Trophoblast cell (in vitro differentiated cells and primary cell): ENCODE measurements around the gene SMS.

Source experiments
- DNase-seq, 2 donors: peaks; one replicate each; pipeline ENCODE4 v3.0.0-alpha.2; 2016
- H2AFZ ChIP-seq: 2 replicates; pipeline ENCODE4 v1.6.1; 2013; ENCODE audit warnings: low read length, moderate library complexity, mild to moderate bottlenecking; ENCODE audit not compliant: insufficient read depth, poor library complexity
- H2AK5ac ChIP-seq: 2 replicates; pipeline ENCODE4 v1.6.1; 2013; ENCODE audit warnings: mild to moderate bottlenecking, low read length
- H2BK120ac ChIP-seq: 2 replicates; pipeline ENCODE4 v1.6.1; 2013; ENCODE audit warnings: low read length, mild to moderate bottlenecking, moderate library complexity; ENCODE audit not compliant: insufficient read depth, poor library complexity
- H2BK12ac ChIP-seq: 2 replicates; pipeline ENCODE4 v1.6.1; 2013; ENCODE audit warnings: mild to moderate bottlenecking, low read length, moderate library complexity
- H2BK5ac ChIP-seq: 2 replicates; pipeline ENCODE4 v1.6.1; 2013; ENCODE audit warnings: low read length, low read depth, moderate library complexity, mild to moderate bottlenecking; ENCODE audit not compliant: poor library complexity
- H3K14ac ChIP-seq: 2 replicates; pipeline ENCODE4 v1.6.1; 2013; ENCODE audit warnings: mild to moderate bottlenecking, low read length
- H3K18ac ChIP-seq: 2 replicates; pipeline ENCODE4 v1.6.1; 2013; ENCODE audit warnings: mild to moderate bottlenecking, low read length
- H3K23ac ChIP-seq: 2 replicates; pipeline ENCODE4 v1.6.1; 2013; ENCODE audit warnings: low read length
- H3K27ac ChIP-seq: 2 replicates; pipeline ENCODE4 v1.5.1; 2013; ENCODE audit warnings: low read depth, mild to moderate bottlenecking, inconsistent platforms, low read length, moderate library complexity
- H3K27me3 ChIP-seq: 2 replicates; pipeline ENCODE4 v1.6.1; 2013; ENCODE audit warnings: inconsistent platforms, mild to moderate bottlenecking, low read length, moderate library complexity; ENCODE audit not compliant: insufficient read depth
- H3K36me3 ChIP-seq, 2 experiments: 1 replicate in 1 of 2; 2 replicates in 1 of 2; pipeline ENCODE4 v1.6.1; 2013; ENCODE audit warnings: low read length in 2 of 2, mild to moderate bottlenecking in 2 of 2, moderate library complexity in 1 of 2; ENCODE audit not compliant: insufficient read depth in 2 of 2, control insufficient read depth in 1 of 2
- H3K4ac ChIP-seq: 2 replicates; pipeline ENCODE4 v1.6.1; 2013; ENCODE audit warnings: low read depth, mild to moderate bottlenecking, low read length, moderate library complexity
- H3K4me1 ChIP-seq, 2 experiments: 1 replicate in 1 of 2; 2 replicates in 1 of 2; pipeline ENCODE4 v1.6.1; 2013; ENCODE audit warnings: low read length in 2 of 2, mild to moderate bottlenecking in 2 of 2, moderate library complexity in 1 of 2; ENCODE audit not compliant: insufficient read depth in 2 of 2, control insufficient read depth in 1 of 2
- H3K4me2 ChIP-seq: 2 replicates; pipeline ENCODE4 v1.6.1; 2013; ENCODE audit warnings: inconsistent platforms, mild to moderate bottlenecking, low read length, moderate library complexity
- H3K4me3 ChIP-seq: 2 replicates; pipeline ENCODE4 v1.5.1; 2013; ENCODE audit warnings: mild to moderate bottlenecking, low read depth, low read length, inconsistent platforms
- H3K79me1 ChIP-seq: one replicate; pipeline ENCODE4 v1.6.1; 2013; ENCODE audit warnings: low read length
- H3K79me2 ChIP-seq: 2 replicates; pipeline ENCODE4 v1.6.1; 2013; ENCODE audit warnings: low read length, mild to moderate bottlenecking; ENCODE audit not compliant: control insufficient read depth, insufficient read depth, poor library complexity
- H3K9ac ChIP-seq: 2 replicates; pipeline ENCODE4 v1.6.1; 2013; ENCODE audit warnings: mild to moderate bottlenecking, low read length
- H3K9me3 ChIP-seq: 2 replicates; pipeline ENCODE4 v1.6.1; 2013; ENCODE audit warnings: low read depth, mild to moderate bottlenecking, control low read depth, inconsistent platforms, low read length; ENCODE audit not compliant: insufficient read depth
- H4K12ac ChIP-seq: 2 replicates; pipeline ENCODE4 v1.6.1; 2013; ENCODE audit warnings: low read depth, mild to moderate bottlenecking, low read length, moderate library complexity
- H4K8ac ChIP-seq: 2 replicates; pipeline ENCODE4 v1.6.1; 2013; ENCODE audit warnings: low read depth, mild to moderate bottlenecking, low read length, moderate library complexity
- H4K91ac ChIP-seq: one replicate; pipeline ENCODE4 v1.6.1; 2013; ENCODE audit warnings: low read depth, mild to moderate bottlenecking, low read length, moderate library complexity
- WGBS: extraction: QIAGEN DNeasy Blood & Tissue Kit; methylation state at CpG from one replicate; pipeline ENCODE4 v1.1.7; 2013; ENCODE audit warnings: missing lambda C conversion rate; ENCODE audit not compliant: insufficient read length, insufficient coverage; ENCODE audit errors: extremely low coverage; 5-methylcytosine and 5-hydroxymethylcytosine counted together

The SMS gene

GRCh38 chrX:21911481-21911880 is 29.0 kb upstream of the SMS start:
- H3K18ac ChIP-seq: no peak overlapping the region
- no peak overlapping the region for H4K8ac ChIP-seq
- H3K4me1 ChIP-seq: no peaks in the 10 kb centered on the region
- H3K9ac ChIP-seq: no peak overlapping the region
- no peaks in the 10 kb centered on the region for H3K9me3 ChIP-seq
- no peak overlapping the region for H2BK5ac ChIP-seq
- H3K79me1 ChIP-seq: no peaks in the 10 kb centered on the region
- no peak overlapping the region for H3K4me3 ChIP-seq
- no peak overlapping the region for H2BK120ac ChIP-seq
- H3K4me2 ChIP-seq: no peak overlapping the region
- H3K27me3 ChIP-seq: no peaks in the 10 kb centered on the region
- no peak overlapping the region for H4K12ac ChIP-seq
- H2BK12ac ChIP-seq: no peak overlapping the region
- no peaks in the 10 kb centered on the region for H3K36me3 ChIP-seq
- WGBS: no CpG with 5 or more reads among the region's 4 CpGs
- no peak for DNase-seq
- H3K27ac ChIP-seq: no peak overlapping the region
- H3K79me2 ChIP-seq: no peaks in the 10 kb centered on the region
- no peak overlapping the region for H2AK5ac ChIP-seq
- H2AFZ ChIP-seq: no peak overlapping the region
- no peak overlapping the region for H4K91ac ChIP-seq
- no peak overlapping the region for H3K14ac ChIP-seq
- no peak overlapping the region for H3K23ac ChIP-seq
- H3K4ac ChIP-seq: no peak overlapping the region

GRCh38 chrX:21912220-21912619 is 28.3 kb upstream of the SMS start:
- no peak for DNase-seq
- H4K91ac ChIP-seq: no peak overlapping the region
- no peak overlapping the region for H3K9ac ChIP-seq
- no peak overlapping the region for H2BK5ac ChIP-seq
- no peak overlapping the region for H2AFZ ChIP-seq
- no peak overlapping the region for H3K4me3 ChIP-seq
- H3K4me1 ChIP-seq: no peaks in the 10 kb centered on the region
- H3K9me3 ChIP-seq: no peaks in the 10 kb centered on the region
- no peaks in the 10 kb centered on the region for H3K36me3 ChIP-seq
- H3K4ac ChIP-seq: no peak overlapping the region
- no peak overlapping the region for H2BK120ac ChIP-seq
- WGBS: no CpG with 5 or more reads among the region's 1 CpG
- no peak overlapping the region for H3K4me2 ChIP-seq
- H2BK12ac ChIP-seq: no peak overlapping the region
- H3K79me1 ChIP-seq: no peaks in the 10 kb centered on the region
- no peak overlapping the region for H4K12ac ChIP-seq
- H3K18ac ChIP-seq: no peak overlapping the region
- H3K27me3 ChIP-seq: no peaks in the 10 kb centered on the region
- H4K8ac ChIP-seq: no peak overlapping the region
- H3K14ac ChIP-seq: no peak overlapping the region
- no peak overlapping the region for H2AK5ac ChIP-seq
- H3K23ac ChIP-seq: no peak overlapping the region
- H3K27ac ChIP-seq: no peak overlapping the region
- no peaks in the 10 kb centered on the region for H3K79me2 ChIP-seq

GRCh38 chrX:21912989-21913388 is 27.5 kb upstream of the SMS start:
- WGBS: no CpG with 5 or more reads among the region's 4 CpGs
- no peak overlapping the region for H3K9ac ChIP-seq
- H3K4me1 ChIP-seq: no peaks in the 10 kb centered on the region
- H2AK5ac ChIP-seq: no peak overlapping the region
- H4K12ac ChIP-seq: no peak overlapping the region
- H2AFZ ChIP-seq: no peak overlapping the region
- no peaks in the 10 kb centered on the region for H3K79me1 ChIP-seq
- H3K4me3 ChIP-seq: no peak overlapping the region
- no peaks in the 10 kb centered on the region for H3K36me3 ChIP-seq
- no peaks in the 10 kb centered on the region for H3K79me2 ChIP-seq
- no peak overlapping the region for H3K23ac ChIP-seq
- H4K91ac ChIP-seq: no peak overlapping the region
- H3K4me2 ChIP-seq: no peak overlapping the region
- no peak overlapping the region for H3K27ac ChIP-seq
- H2BK12ac ChIP-seq: no peak overlapping the region
- no peak overlapping the region for H3K14ac ChIP-seq
- H3K9me3 ChIP-seq: no peaks in the 10 kb centered on the region
- H2BK5ac ChIP-seq: no peak overlapping the region
- no peak overlapping the region for H4K8ac ChIP-seq
- no peak overlapping the region for H3K18ac ChIP-seq
- no peaks in the 10 kb centered on the region for H3K27me3 ChIP-seq
- H3K4ac ChIP-seq: no peak overlapping the region
- H2BK120ac ChIP-seq: no peak overlapping the region
- no peak for DNase-seq

GRCh38 chrX:21926116-21926515 is 14.4 kb upstream of the SMS start:
- Histone ChIP-seq H3K14ac (no peak overlapping the region), H3K27me3 (no peaks in the 10 kb centered on the region), H2AFZ (no peak overlapping the region), H3K79me1 (no peaks in the 10 kb centered on the region), H3K9me3 (no peaks in the 10 kb centered on the region), H3K36me3 (no peaks in the 10 kb centered on the region), H4K12ac (no peak overlapping the region), H4K91ac (no peak overlapping the region), H3K4me2 (no peak overlapping the region), H2BK120ac (no peak overlapping the region), H3K4ac (no peak overlapping the region), H3K4me3 (no peak overlapping the region), H3K18ac (no peak overlapping the region), H2BK12ac (no peak overlapping the region), H3K9ac (no peak overlapping the region), H3K4me1 (no peaks in the 10 kb centered on the region), H3K23ac (no peak overlapping the region), H2BK5ac (no peak overlapping the region), H2AK5ac (no peak overlapping the region), H3K27ac (no peak overlapping the region), H3K79me2 (no peaks in the 10 kb centered on the region), H4K8ac (no peak overlapping the region)
- no CpG with 5 or more reads among the region's 3 CpGs for WGBS
- no peak for DNase-seq
